ENCODE results near the gene BYSL. TPM values are rescaled to one million over a fixed set of nuclear protein-coding genes. Genes with fewer than 3 reads are reported as not detected.

BYSL gene, protein sequence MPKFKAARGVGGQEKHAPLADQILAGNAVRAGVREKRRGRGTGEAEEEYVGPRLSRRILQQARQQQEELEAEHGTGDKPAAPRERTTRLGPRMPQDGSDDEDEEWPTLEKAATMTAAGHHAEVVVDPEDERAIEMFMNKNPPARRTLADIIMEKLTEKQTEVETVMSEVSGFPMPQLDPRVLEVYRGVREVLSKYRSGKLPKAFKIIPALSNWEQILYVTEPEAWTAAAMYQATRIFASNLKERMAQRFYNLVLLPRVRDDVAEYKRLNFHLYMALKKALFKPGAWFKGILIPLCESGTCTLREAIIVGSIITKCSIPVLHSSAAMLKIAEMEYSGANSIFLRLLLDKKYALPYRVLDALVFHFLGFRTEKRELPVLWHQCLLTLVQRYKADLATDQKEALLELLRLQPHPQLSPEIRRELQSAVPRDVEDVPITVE
- 32.7 to 36.5 TPM (median 32.8 TPM) in 3 replicates for total RNA-seq

DNA sequence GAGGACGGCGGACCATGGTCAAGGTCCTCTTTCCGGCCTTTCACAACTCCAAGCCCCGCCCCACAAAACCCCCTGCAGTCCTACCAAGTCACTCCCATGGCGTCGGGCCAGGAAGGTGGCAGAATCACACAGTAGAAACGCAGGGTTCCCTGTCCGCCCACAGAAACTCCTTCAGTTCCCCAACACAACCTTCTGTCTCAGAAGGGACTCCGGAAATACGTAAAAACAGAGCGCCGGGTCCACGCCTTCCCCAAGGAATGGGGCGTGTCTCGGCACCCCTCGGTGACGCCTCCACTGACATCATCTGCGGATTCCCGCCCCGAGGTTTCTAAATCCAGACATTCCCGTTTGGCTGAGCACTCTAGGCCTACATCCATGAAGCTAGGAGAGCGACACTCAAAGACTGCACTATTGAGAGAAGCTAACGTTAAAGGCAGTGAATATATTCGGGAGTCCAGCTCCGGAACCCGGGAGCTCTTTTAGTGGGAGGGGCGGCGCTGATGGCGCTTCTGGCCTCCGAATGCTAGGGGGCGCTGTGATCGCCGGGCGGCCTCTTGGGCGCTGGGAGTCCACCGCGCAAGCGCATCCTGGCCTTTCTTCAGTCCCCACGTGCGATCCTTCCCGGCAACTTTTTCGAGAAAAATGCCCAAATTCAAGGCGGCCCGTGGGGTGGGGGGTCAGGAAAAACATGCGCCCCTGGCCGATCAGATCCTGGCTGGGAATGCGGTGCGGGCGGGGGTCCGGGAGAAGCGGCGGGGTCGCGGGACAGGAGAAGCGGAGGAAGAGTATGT is at the start of gene BYSL, which contains the start of gene MED20:
TSS of gene BYSL (plus strand) at position 579 of the 791 bp plus-strand sequence. CDS start at position 643, 64 bp downstream.
TSS of gene MED20 (minus strand) at position 219 of the 791 bp plus-strand sequence. CDS start at position 98, 121 bp downstream.
- H3K9me3 Mint-ChIP-seq: no peaks in the 10 kb centered on the region
- TF ChIP-seq, protein P1, sequence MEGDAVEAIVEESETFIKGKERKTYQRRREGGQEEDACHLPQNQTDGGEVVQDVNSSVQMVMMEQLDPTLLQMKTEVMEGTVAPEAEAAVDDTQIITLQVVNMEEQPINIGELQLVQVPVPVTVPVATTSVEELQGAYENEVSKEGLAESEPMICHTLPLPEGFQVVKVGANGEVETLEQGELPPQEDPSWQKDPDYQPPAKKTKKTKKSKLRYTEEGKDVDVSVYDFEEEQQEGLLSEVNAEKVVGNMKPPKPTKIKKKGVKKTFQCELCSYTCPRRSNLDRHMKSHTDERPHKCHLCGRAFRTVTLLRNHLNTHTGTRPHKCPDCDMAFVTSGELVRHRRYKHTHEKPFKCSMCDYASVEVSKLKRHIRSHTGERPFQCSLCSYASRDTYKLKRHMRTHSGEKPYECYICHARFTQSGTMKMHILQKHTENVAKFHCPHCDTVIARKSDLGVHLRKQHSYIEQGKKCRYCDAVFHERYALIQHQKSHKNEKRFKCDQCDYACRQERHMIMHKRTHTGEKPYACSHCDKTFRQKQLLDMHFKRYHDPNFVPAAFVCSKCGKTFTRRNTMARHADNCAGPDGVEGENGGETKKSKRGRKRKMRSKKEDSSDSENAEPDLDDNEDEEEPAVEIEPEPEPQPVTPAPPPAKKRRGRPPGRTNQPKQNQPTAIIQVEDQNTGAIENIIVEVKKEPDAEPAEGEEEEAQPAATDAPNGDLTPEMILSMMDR (IDR thresholded peaks at IDR 0.05; ENCODE audit: unreplicated experiment): peak; percentile 93
- H3K4me1 Mint-ChIP-seq: peaks cover 34% of the 10 kb centered on the region
- peak within 1 kb of the TSS; percentile 100 for H3K27ac Mint-ChIP-seq
- DNase-seq (ENCODE audit: low spot score in 2 of 2, unreplicated experiment in 2 of 2): peak; percentile 84 to 98
- peaks cover 20% of the 10 kb centered on the region for H3K36me3 Mint-ChIP-seq
- peak within 1 kb of the TSS; percentile 99 for H3K4me3 Mint-ChIP-seq
- no peaks in the 10 kb centered on the region for H3K27me3 Mint-ChIP-seq (ENCODE audit: low read depth)

DNA sequence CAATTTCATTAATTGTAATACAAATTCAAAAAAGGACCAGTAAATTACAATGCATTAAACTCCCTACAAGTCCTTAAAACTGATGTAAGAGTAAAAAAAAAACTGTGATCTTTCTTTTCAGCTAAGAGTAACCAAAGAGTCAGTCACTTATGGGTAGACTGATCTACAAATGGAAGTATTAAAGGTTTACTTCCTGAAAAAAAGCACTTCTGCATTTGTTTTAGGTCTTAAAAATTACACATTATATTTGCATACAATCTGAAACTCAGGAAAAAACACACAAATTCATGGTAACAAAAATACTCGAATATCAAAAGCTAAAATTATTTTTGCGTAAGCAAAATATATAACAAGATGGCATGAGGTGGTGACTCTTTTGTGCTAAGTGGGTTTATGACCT is 49.6 kb upstream of the BYSL start:
- H3K36me3 Mint-ChIP-seq: peaks cover 3% of the 10 kb centered on the region
- H3K27ac Mint-ChIP-seq: no peak overlapping the region
- TF ChIP-seq, protein P1 (IDR thresholded peaks at IDR 0.05; ENCODE audit: unreplicated experiment): no peak
- H3K4me1 Mint-ChIP-seq: no peaks in the 10 kb centered on the region
- no peak for DNase-seq (ENCODE audit: low spot score in 2 of 2, unreplicated experiment in 2 of 2)
- H3K9me3 Mint-ChIP-seq: no peaks in the 10 kb centered on the region
- H3K27me3 Mint-ChIP-seq (ENCODE audit: low read depth): no peaks in the 10 kb centered on the region
- H3K4me3 Mint-ChIP-seq: no peak overlapping the region

DNA sequence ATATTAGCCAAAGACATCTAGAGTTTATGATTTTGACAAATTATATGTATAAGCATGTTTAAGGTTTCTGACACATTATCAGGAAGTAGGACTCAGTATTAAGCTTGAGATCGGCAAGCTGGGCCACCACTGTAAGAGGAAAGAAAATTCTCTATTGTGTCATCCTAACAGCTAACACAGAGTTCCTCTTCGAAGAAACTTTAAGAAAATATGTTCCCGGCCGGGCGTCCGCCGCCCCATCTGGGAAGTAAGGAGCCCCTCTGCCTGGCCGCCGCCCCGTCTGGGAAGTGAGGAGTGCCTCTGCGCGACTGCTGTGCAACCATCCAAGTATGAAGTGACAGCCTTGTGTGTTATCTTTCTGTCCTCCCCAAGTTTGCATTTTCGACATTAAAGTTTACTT is 49.2 kb upstream of the BYSL start:
- Mint-ChIP-seq H3K36me3 (peaks cover 3% of the 10 kb centered on the region), H3K4me1 (no peaks in the 10 kb centered on the region), H3K27me3 (ENCODE audit: low read depth) (no peaks in the 10 kb centered on the region), H3K9me3 (no peaks in the 10 kb centered on the region), H3K27ac (no peak overlapping the region), H3K4me3 (no peak overlapping the region)
- TF ChIP-seq, protein P1 (IDR thresholded peaks at IDR 0.05; ENCODE audit: unreplicated experiment): no peak
- DNase-seq (ENCODE audit: low spot score in 2 of 2, unreplicated experiment in 2 of 2): no peak

DNA sequence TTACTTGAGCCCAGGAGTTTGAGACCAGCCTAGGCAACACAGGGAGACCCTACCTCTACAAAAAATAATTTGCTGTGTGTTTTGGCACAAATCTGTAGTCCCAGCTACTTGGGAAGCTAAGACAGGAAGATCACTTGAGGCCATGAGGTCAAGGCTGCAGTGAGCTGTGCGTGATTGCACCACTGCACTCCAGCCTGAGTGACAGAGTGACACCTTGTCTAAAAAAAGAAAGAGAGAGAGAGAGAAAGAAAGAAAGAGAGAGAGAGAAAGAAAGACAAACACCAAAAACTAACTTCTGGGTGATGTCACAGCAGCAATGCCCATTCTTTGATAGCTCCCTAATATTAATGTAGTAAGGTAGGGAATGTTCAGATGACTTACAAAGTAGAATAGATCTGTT is 46.6 kb upstream of the BYSL start:
- no peak overlapping the region for H3K27ac Mint-ChIP-seq
- no peaks in the 10 kb centered on the region for H3K27me3 Mint-ChIP-seq (ENCODE audit: low read depth)
- TF ChIP-seq, protein P1 (IDR thresholded peaks at IDR 0.05; ENCODE audit: unreplicated experiment): no peak
- H3K4me3 Mint-ChIP-seq: no peak overlapping the region
- DNase-seq (ENCODE audit: low spot score in 2 of 2, unreplicated experiment in 2 of 2): no peak
- no peaks in the 10 kb centered on the region for H3K9me3 Mint-ChIP-seq
- H3K4me1 Mint-ChIP-seq: peaks cover 5% of the 10 kb centered on the region
- peaks cover 3% of the 10 kb centered on the region for H3K36me3 Mint-ChIP-seq

DNA sequence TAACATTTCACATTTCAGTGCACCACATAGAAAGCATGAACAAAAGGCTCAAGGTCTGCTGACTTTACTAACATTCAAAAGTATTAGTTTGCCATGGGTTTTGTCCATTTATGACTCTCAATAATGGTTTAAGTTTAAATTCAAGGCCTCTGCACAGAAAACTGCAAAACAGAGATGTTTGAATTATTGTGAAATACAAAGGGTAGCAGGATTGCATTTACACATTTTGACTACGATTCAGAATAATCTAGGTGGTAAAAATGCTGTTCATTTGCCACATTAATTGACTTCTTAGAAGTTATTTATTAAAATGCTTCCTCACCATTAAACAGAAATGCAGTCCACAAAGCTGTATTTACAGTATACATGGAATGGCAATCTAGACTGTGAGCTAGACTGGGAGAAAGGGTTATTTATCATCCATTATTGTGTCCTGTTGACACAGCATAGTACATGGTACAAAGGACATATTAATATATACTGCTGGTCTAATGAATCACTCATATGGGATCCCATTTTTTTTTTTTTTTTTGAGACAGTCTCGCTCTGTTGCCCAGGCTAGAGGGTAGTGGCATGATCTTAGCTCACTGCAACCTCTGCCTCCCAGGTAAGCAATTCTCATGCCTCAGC is 44.1 kb upstream of the BYSL start:
- H3K27me3 Mint-ChIP-seq (ENCODE audit: low read depth): no peaks in the 10 kb centered on the region

More for the DNA sequence above, 44.1 kb upstream of the BYSL start:
- peaks cover 2% of the 10 kb centered on the region for H3K36me3 Mint-ChIP-seq
- H3K9me3 Mint-ChIP-seq: no peaks in the 10 kb centered on the region
- H3K4me3 Mint-ChIP-seq: no peak overlapping the region
- TF ChIP-seq, protein P1 (IDR thresholded peaks at IDR 0.05; ENCODE audit: unreplicated experiment): no peak
- peaks cover 5% of the 10 kb centered on the region for H3K4me1 Mint-ChIP-seq
- no peak overlapping the region for H3K27ac Mint-ChIP-seq
- no peak for DNase-seq (ENCODE audit: low spot score in 2 of 2, unreplicated experiment in 2 of 2)
